Effector memory CD4-positive, alpha-beta T cell (primary cell): ENCODE results near the gene CACNG8.
"Not testable (repeated sequence)": the region's sequence is repeated elsewhere in the genome, so short reads cannot be mapped to it uniquely, and the experiment has no call there.

ENCODE experiments used
- DNase-seq, 3 donors: peaks; one replicate each; pipeline ENCODE4 v3.0.0-alpha.2; 2020
- H3K27ac ChIP-seq: 2 replicates; pipeline ENCODE4 v1.7.0; 2013; ENCODE audit warnings: mild to moderate bottlenecking, low read length, moderate library complexity; ENCODE audit not compliant: insufficient read depth, poor library complexity, severe bottlenecking
- H3K27me3 ChIP-seq: replicated peaks from 2 replicates; pipeline ENCODE4 v1.7.0; 2013; ENCODE audit warnings: mild to moderate bottlenecking, low read length; ENCODE audit not compliant: insufficient read depth, control insufficient read depth, poor library complexity, severe bottlenecking
- H3K36me3 ChIP-seq: 2 replicates; pipeline ENCODE4 v1.7.0; 2013; ENCODE audit warnings: mild to moderate bottlenecking, low read length, moderate library complexity; ENCODE audit not compliant: control insufficient read depth, insufficient read depth
- H3K4me1 ChIP-seq: 2 replicates; pipeline ENCODE4 v1.7.0; 2013; ENCODE audit warnings: low read length, mild to moderate bottlenecking; ENCODE audit not compliant: control insufficient read depth, insufficient read depth, poor library complexity, severe bottlenecking
- H3K4me3 ChIP-seq: 2 replicates; pipeline ENCODE4 v1.7.0; 2013; ENCODE audit warnings: low read length, low read depth, mild to moderate bottlenecking; ENCODE audit not compliant: insufficient read depth, poor library complexity, severe bottlenecking
- H3K9me3 ChIP-seq: 2 replicates; pipeline ENCODE4 v1.7.0; 2013; ENCODE audit warnings: mild to moderate bottlenecking, low read length, moderate library complexity; ENCODE audit not compliant: control insufficient read depth

Gene CACNG8

DNA sequence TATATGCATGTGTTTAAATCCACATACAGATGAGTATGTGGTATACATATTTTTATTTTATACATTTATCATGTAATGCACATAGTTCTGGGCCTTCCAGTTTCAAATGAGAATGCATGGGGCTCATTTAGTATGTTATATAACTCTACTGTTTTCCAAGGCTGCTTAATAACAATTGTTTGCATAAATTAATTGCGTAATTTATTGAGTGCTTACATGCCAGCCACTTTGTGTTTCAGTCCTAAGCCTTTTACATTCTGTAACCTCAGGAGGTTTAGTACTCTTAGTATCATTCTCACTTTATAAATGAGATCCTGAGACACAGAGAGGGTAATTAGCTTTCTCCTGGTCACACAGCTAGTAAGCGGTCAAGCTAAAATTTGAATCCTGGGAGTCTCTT lies 16.7 kb upstream of the CACNG8 start:
- H3K4me3 ChIP-seq, result no peak overlapping the region
- no peak overlapping the region for H3K27ac ChIP-seq
- DNase-seq, result no peak
- no peaks in the 10 kb centered on the region for H3K36me3 ChIP-seq
- no peaks in the 10 kb centered on the region for H3K9me3 ChIP-seq
- H3K4me1 ChIP-seq, result no peaks in the 10 kb centered on the region
- peaks cover 6% of the 10 kb centered on the region for H3K27me3 ChIP-seq

DNA sequence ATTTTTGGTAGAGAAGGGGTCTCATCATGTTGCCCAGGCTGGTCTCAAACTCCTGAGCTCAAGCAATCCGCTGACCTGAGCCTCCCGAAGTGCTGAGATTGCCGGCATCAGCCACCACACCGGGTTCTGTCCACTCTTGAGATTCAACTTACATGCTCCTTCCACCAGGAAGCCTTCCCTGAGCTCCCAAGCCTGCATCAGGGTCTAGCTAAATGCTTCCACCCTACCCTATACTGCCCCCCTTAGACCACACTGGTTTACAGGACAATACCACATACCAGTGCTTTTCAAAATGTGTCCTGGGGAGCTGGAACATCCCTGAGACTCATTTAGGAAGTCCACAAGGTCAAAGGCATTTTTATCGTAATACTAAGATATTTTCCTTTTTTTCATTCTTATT lies 15.1 kb upstream of the CACNG8 start:
- no peaks in the 10 kb centered on the region for H3K36me3 ChIP-seq
- H3K27ac ChIP-seq, result no peak overlapping the region
- H3K9me3 ChIP-seq, result no peaks in the 10 kb centered on the region
- H3K4me1 ChIP-seq, result no peaks in the 10 kb centered on the region
- peaks cover 5% of the 10 kb centered on the region for H3K27me3 ChIP-seq
- no peak overlapping the region for H3K4me3 ChIP-seq
- no peak for DNase-seq

DNA sequence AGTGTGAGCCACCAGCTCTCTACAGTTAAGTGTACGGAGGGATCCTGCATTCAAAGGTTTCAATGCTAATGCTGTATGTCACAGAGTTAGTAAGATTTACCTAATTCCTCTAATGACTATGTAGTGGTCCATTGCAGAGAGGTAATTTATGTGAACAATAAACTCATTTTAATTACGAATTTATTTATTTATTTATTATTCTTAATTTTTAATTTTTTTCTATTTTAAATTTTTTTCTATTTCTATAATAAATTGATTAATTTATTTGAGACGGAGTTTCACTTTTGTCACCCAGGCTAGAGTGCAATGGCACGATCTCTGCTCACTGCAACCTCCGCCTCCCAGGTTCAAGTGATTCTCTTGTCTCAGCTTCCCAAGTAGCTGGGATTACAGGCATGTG lies 14.1 kb upstream of the CACNG8 start:
- H3K9me3 ChIP-seq, H3K27ac ChIP-seq, H3K36me3 ChIP-seq, H3K4me1 ChIP-seq, DNase-seq, H3K27me3 ChIP-seq, H3K4me3 ChIP-seq: not testable (repeated sequence)

DNA sequence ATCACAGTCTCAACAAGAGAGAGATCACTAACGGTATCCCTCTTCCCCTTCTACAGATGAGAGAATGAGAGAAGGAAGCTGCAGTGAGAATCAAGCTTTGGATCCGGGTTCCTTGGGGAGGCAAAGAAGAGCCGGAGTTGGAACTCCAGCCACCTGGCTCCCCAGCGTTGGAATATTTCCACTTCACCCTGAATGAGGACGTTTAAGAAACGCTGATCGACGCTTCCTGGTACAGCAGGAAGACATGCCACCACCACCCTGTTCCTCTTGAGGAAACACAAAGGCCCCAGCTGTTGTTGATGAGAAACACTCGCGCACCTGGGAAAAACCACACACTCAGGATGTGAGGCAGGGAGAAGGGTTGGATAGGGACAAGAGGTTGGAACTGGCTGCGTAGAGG lies 11.3 kb upstream of the CACNG8 start:
- Histone ChIP-seq H3K4me3 (no peak overlapping the region), H3K4me1 (no peaks in the 10 kb centered on the region), H3K27me3 (peaks cover 4% of the 10 kb centered on the region), H3K36me3 (no peaks in the 10 kb centered on the region), H3K9me3 (no peaks in the 10 kb centered on the region), H3K27ac (no peak overlapping the region)
- no peak for DNase-seq

DNA sequence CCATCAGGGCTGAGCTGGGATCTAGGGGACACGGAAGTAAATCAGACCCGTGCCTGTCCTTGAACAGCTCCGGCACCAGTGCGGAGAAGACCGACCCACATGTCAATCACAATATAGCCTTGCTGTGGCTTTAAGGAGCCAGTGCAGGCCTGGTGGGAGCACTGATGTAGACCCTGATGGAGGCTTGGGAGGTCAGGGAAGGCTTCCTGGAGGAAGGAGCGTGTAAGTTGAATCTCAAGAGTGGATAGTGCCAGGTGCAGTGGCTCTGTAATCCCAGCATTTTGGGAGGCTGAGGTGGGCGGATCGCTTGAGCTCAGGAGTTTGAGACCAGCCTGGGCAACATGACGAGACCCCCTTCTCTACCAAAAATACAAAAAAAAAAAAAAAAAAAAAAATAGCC lies 10.8 kb upstream of the CACNG8 start:
- no peaks in the 10 kb centered on the region for H3K36me3 ChIP-seq
- H3K9me3 ChIP-seq, result no peaks in the 10 kb centered on the region
- DNase-seq, result no peak
- no peaks in the 10 kb centered on the region for H3K4me1 ChIP-seq
- H3K4me3 ChIP-seq, result no peak overlapping the region
- H3K27me3 ChIP-seq, result peaks cover 4% of the 10 kb centered on the region
- no peak overlapping the region for H3K27ac ChIP-seq

DNA sequence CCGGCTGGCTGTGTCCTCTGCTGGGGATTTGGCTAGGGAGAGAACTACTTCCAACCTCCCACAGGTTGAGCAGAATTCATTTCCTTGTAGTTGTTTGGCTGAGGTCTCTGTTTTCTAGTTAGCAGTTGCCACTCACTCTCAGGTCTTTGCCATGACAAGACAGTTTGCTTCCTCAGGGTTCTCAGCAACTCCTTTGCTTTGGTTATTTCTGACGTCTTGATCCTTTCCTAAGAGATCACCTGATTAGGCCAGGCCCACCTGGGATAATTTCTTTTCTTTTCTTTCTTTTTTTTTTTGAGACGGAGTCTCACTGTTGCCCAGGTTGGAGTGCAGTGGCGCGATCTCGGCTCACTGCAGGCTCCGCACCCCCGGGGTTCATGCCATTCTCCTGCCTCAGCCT lies 9.4 kb upstream of the CACNG8 start:
- Histone ChIP-seq H3K36me3 (no peaks in the 10 kb centered on the region), H3K9me3 (no peaks in the 10 kb centered on the region), H3K27me3 (peaks cover 10% of the 10 kb centered on the region), H3K27ac (no peak overlapping the region), H3K4me3 (no peak overlapping the region), H3K4me1 (no peaks in the 10 kb centered on the region)
- no peak for DNase-seq

DNA sequence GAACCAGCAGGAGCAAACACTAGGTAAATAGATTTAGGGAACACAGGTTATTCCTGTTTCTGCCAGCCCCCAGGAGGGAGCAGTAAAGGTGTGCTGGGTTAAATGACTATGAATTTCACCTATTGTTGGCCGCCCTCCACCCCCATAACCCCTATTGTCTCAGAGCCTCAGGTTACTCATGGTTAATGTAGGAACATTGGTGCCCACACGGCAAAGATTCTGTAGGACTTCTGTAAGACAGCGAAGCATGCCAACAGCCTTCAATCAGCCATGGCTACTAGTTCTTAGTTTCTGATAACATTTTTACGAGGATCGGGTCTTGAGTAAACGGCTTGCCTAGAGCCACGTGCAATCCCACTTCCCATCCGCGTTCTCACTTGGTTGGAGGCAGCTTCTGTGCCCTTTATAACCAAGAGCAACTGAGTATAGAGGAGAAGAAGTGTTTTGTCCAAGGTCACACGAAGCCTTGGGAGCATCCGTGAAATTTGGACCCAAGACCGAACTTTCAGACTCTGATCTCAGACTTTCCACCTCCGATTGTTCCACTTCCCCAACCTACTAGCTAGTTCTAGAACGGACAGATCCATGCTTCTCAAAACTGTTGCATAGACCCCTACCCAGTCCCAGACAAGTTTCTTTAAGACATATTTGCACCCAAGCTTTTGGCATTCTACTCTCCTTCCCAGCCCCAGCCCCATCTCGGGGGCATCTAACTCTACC lies 5.1 kb upstream of the CACNG8 start:
- Histone ChIP-seq H3K36me3 (no peaks in the 10 kb centered on the region), H3K9me3 (no peaks in the 10 kb centered on the region), H3K4me3 (no peak overlapping the region), H3K27ac (no peak overlapping the region), H3K27me3 (peaks cover 30% of the 10 kb centered on the region), H3K4me1 (no peaks in the 10 kb centered on the region)
- DNase-seq, result no peak

DNA sequence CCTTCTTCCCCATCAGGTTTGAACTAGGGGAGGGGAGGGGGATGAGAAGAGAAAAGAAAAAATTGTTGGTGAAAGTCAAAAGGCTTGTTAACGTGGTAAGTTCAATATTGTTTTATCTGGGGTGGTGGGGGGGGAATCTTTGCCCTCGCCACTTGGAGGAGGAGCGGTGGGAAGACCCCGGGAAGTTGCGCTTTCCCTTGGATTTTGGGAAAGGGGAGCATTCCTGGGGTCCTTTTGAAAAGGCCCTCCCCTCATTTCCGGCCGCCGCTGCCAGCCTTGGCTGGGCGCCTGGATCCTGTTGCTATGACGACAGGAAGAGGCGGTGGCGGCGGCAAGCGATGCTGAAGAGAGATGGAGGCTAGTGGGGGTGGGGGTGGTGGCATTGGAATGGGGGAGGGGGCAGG lies 4.6 kb upstream of the CACNG8 start:
- H3K4me1 ChIP-seq, result no peaks in the 10 kb centered on the region

DNA sequence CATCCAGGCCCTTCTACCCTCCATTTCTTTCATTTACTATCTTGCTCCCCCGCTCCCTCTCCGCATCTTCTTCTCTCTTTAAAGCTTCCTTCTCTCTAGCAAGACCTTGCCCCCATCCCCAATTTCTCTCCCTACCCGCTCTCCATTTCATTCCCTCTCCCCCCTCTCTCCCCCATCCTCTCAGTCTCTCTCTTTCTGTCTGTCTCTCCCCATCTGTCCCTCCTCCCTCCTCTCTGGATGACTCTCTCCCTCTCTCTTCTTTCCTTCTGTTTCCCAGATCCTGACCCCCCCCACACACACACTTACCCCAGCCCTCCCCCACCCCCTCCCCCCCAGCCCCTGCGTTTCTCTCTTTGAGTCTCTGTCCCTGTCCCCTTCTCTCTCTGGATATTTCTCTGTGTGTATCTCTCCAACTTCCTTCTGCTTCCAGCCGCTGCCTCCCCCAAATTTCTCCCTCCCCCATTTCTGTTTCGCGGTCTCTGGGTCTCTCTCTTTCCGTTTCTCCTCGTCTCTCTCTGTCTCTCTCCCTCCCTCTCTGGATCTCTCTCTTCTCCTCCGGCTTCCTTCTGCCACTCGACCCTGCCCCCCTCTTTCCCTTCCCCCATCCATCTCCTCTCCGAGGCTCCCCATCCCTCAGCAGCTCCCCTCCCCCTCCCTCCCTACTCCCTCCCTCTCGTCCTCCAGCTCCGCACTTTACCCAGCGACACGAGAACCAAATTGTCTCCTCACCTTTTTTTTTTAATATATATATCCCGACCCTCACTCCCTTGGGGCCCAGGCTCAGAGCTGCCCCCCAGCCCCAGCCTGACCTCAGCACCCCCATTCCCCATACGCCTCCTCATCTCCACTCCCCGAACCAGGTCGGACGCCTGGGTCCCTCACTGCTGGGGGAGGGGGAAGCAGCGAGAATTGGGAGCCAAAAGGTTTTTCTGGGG lies 3.6 kb upstream of the CACNG8 start:
- H3K27ac ChIP-seq, result no peak overlapping the region
- DNase-seq, result no peak
- H3K27me3 ChIP-seq, result peaks cover 40% of the 10 kb centered on the region
- H3K4me1 ChIP-seq, result no peaks in the 10 kb centered on the region
- H3K9me3 ChIP-seq, result no peaks in the 10 kb centered on the region
- H3K4me3 ChIP-seq, result no peak overlapping the region
- no peaks in the 10 kb centered on the region for H3K36me3 ChIP-seq

More for the DNA sequence above, 4.6 kb upstream of the CACNG8 start:
- DNase-seq, result no peak
- Histone ChIP-seq H3K27me3 (peaks cover 32% of the 10 kb centered on the region), H3K4me3 (no peak overlapping the region), H3K9me3 (no peaks in the 10 kb centered on the region), H3K36me3 (no peaks in the 10 kb centered on the region), H3K27ac (no peak overlapping the region)

DNA sequence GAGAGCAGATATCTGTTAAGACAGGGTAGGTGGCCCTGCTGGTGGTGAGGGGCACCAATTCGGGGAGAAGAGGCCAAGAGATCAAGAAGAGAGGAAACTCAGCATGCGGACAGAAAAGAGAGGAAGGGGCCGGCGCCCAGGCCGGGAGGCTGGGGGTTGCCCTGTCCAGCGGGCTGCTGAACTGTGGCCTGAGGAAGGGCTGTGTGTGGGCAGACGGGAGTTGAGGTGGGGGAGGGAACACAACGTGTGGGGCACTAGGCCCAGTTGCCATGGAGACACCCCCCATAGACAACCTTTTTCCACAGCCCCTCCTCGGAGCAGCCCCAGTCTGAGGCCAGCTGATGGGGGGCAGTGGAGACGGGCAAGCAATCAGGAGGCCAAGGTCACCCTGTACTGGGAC lies 2.5 kb upstream of the CACNG8 start:
- Histone ChIP-seq H3K27ac (no peak overlapping the region), H3K27me3 (peaks cover 46% of the 10 kb centered on the region), H3K9me3 (no peaks in the 10 kb centered on the region), H3K36me3 (no peaks in the 10 kb centered on the region), H3K4me3 (no peak overlapping the region), H3K4me1 (no peaks in the 10 kb centered on the region)
- no peak for DNase-seq
